GM18498 (cell line): ENCODE data around the gene TP53I11.

Experiments used
- ATAC-seq: cut with Tn5 transposase; IDR thresholded peaks from one replicate; pipeline ENCODE4 v1.9.1; 2021; ENCODE audit warnings: mild to moderate bottlenecking, moderate library complexity; ENCODE audit not compliant: unreplicated experiment

The TP53I11 gene

DNA sequence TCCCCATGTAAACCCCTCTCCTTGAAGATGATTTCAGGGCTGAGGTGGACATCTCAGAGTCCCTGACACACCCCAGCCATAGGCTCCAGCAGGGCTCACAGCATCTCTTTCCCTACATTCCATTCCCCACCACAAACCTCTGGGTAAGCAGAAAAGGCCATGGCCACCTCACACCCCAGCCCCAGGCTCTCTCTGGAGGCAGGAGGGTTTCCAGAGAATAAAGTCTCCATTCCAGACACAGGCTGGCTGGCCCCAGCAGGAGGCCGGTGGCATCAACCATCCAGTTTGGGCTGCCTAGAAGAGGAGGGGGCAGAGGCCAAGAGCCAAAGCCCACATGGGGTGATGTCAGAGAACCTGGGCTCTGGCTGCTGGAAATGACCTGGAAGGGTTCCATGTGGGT, 61.4 kb downstream of the TP53I11 start:
- no peak for ATAC-seq

DNA sequence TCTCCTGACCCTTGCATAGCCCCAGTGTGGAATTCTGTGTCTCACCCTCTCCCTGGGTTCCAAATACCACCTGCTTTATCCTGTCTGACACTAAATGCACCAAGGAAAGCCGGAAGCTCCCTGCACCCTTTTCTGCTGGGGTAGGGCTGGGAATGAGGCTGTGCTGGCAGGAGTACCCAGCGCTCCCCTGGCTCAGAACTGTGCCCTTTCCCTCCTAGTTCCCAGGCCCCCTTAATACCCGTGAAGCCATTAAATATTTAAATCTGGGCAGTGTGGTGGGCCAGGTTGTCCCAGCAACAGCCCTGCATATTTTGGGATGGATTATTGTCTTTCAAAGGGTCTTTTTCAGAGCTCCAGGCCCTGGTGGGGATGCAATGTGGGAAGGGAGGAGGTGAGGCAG, 63.0 kb downstream of the TP53I11 start:
- ATAC-seq = no peak

DNA sequence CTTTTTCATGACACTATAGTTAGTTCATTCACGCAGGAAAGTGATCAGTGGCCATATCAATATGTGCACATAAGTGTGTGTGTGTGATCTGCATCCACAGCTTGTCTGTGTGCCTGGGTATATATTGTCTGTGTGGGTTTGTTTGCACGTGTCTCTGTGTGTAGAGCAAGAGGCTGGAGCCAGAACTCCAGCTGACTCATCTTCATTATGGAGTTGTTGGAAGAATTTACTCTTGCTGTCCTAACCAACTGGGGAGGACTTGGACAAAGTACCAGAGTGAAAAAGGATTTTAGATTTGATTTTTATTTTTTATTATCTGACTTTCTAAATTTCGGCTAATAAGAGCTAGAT, 63.9 kb downstream of the TP53I11 start:
- ATAC-seq = no peak

DNA sequence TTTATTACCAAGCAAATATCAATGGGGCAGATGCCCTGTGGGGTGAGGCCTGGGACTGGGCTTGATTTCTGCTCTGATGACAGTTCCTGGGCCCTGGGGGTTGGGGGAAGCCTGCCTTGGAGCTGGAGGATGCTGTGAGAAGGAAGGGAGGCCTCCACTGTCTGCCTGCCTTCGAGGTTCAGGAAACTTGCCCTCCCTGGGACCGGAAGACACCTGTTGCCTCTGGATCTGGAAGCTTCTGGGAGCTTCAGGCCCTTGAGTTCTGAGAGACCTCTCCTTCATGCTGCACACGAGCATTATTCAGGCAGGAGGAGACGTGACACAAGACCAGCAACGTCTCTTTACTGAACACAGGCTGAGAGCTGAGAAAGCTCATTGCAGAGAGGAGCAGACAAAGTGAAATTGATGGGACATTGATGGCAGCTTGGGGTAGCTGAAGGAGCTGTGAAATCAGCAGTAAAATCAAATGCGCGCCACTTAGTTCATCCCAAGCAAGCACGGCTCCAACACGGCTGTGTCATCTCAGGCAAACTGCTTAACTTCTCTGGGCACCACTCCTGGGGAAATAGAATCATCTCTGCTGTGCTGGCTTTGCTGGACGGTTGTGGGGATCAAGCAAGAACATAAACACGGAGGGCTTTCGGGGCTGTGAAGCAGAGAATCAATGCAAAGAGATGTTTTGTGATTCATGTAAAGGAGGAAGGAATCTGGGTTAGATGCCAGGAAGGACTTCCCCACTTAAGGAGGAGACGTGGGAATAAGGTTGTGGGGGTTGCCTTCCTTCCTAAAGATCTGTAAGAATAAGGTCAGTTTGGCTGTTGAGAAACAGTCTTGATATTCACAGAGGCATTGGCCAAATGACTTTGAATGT, 64.5 kb downstream of the TP53I11 start:
- no peak for ATAC-seq

DNA sequence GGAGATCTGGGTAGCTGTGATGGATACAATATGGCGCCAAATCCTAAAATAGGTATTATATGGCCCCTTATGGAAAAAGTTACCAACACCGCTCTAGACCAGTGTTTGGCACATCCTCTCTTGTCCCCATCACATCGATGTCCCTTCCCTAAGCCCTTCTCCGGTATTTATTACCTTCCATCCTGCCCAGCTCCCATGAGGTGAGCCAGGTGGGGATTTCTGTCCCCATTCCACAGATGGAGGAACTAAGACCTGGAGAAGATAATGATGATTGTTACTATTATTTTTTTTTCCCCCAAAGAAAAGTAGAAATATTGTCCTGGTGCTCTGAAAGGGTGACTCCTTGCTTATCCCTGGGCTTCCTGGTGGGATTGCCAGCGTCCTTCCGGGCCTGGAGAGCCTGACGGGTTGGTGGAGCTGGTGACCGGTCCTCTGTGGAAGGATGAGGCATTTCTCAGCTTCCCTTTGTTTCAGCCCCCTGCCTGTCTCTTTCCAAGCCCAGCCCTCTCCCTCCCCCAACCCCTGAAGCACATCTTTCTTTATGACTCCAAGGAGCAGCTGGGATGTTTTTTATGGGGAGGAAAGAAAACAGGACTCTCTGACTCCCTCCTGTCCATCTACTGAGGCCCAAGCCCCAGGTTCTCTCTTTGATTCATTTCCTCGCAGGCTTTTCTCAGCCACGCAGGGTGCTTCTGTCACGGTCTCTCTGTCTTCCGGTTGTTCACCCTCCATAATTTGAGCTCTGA, 65.4 kb downstream of the TP53I11 start:
- no peak for ATAC-seq

DNA sequence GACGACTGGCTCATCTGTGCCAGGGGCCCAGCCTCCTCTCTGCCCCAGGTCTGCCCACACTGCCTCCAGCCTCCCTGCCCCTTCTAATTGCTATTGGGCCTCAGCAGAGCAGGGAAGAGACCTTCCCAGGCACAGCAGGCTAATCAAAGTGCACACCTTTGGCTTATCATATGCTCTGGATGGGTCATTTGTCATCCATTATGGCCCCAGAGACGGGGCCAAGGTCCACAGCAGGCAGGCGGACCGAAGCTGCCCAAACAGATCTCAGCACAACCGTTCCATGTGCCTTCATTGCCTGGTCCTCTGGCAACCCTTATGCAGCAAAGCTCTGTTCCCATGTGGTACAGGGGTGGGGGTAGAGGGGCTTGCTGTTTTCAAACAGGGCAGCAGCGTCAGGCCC, 66.6 kb downstream of the TP53I11 start:
- ATAC-seq = no peak

DNA sequence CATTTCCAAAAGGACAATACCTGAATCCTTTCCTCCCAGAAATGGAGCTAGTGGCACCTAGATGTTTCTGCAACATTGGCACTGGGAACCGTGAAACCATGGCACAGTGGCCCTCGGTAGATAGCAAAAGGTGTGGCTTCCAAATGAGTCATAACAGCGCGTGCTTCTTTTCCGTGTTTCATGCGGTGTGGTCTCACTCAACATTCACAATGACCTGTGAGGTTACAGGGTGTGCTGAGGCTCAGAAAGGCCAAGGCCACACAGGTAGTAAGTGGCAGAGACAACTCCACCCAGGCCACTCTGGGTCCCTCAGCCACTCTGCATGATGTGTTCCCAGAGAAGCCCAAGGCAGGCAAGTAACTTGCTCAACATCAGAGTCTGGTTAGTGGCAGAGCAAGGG, 67.4 kb downstream of the TP53I11 start:
- ATAC-seq = no peak
